ENCODE results near the gene USP47.

USP47 gene

DNA sequence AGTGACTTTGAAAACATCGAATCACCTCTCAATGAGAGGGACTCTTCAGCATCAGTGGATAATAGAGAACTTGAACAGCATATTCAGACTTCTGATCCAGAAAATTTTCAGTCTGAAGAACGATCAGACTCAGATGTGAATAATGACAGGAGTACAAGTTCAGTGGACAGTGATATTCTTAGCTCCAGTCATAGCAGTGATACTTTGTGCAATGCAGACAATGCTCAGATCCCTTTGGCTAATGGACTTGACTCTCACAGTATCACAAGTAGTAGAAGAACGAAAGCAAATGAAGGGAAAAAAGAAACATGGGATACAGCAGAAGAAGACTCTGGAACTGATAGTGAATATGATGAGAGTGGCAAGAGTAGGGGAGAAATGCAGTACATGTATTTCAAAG, 100.9 kb downstream of the USP47 start:
- DNase-seq = no peak

DNA sequence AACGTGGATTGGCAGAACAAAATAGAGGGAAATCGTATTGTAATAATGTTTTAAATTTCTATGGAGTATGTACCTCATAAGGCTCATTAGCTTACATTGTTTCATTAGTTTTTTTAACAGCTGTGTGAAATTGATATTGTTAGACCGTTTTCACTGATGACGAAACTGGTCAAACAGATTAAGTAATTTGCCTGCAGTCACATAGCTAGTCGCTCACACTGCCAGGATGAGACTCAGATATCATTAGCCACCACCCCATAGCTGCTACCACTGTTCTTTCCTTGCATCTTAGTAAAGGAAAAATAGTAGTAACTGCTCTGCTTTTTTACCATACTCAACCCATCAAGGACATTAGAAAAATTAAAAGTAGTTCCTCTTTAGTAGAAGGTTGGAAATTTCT, 102.7 kb downstream of the USP47 start:
- no peak for DNase-seq

DNA sequence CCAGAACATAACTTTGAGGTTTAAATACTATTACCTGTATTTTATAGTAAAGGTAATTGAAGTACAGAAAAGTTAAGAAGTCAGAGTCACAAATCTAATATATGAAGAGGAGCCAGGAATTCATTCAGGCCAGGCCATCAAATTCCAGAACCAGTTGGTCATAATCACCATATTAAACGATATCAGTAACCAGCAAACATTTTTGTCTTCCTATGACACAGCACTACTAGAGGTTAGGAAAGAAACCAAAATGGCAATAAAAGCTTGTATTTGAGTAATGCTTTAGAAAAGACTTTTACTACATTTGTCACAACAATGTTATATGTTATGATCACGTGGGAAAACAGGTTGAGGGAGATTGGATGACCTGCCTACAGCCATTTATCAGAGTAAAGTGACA, 104.4 kb downstream of the USP47 start:
- DNase-seq = no peak

DNA sequence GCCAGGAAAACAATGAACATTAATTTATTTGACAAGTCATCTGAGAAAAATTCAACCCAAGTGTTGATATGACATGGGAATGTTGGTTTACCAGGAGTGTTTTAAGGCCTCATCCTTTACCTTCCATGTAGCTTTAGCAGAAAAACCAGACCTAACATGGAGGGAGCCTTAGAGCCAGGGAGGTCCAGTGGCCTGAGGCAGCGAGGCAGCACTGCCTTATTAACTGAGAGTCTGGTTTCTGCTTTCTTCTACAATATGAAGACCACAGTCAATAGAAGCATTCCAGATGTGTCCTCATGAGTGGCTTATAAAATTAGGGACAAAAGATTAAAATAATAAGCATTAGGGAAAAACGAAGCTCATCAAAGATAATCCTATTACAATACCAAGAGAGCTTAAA, 105.1 kb downstream of the USP47 start:
- no peak for DNase-seq

DNA sequence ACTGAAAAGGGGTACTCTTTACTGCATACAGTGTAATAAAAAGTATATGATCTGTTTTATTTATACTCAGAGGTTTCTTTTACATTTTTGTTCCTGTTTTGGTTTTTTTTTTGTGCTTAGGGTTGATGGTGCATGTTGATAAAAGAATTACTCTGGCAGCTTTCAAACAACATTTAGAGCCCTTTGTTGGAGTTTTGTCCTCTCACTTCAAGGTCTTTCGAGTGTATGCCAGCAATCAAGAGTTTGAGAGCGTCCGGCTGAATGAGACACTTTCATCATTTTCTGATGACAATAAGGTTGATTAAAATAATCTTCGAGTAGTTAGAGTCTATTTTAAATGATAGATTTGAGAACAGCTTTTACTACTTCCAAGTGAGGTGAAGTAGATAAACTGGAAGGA, 106.1 kb downstream of the USP47 start:
- no peak for DNase-seq

DNA sequence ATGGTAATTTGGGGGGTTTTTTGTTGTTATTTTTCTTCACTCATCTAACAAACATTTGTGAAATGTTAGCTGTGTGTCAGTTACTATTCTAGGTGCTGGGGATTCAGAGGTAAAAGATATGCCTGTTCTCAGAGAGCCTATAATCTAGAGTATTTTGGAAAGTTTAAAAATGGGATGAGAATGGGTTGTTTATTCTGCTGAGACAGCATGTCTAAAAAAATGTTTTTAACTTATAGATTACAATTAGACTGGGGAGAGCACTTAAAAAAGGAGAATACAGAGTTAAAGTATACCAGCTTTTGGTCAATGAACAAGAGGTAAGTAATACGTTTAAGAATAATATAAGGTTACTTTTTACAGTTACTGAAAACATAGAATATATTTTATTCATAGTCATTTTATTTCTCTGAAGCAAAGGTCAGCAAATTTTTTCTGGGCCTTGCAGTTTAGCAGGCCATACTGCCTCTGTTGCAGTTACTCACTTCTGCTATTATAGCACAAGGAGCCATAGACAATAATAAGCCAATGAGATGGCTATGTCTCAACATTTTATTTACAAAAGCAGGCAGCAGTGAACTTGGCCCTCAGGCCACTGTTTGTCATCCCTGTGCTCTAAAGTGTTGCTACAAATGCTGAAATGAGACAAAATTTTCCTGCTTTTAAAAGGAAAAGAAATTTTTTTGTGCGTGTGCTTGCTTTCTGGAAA, 106.6 kb downstream of the USP47 start:
- DNase-seq = no peak

DNA sequence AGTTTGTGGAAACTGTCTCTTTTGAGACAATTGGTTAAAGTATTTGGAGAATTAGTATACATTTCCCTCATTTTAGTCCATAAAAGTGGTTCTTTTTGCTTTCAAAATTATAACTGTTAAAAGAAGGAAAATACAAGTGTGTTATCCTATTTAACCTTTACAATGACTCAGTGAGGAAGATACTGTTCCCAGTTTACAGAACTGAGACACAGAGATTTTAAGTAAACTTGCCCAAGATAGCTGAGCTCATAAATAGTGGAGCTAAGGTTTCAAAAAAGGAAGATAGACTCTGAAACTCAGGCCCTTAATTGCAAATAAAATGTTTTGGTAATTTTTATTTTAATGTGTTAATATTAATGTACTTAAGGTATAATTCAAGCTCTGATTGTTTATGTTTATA, 107.7 kb downstream of the USP47 start:
- no peak for DNase-seq

DNA sequence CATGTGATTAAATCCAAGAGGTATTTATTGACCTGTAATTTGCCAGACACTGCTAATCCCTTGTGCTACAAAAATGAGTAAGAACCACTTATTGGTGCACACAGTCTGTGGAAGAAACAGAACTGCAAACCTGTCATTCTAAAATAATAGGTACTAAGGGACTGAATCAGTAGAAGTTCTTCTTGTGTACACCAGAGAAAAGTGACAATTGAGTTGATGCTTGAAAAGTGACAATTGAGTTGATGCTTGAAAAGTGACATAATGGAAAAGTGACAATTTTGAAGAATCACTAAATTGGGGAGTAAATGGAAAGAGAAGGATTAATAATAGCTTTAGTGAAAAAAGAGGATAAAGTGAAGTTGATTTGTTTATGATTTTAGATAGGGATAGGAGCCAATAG, 110.3 kb downstream of the USP47 start:
- DNase-seq = no peak

DNA sequence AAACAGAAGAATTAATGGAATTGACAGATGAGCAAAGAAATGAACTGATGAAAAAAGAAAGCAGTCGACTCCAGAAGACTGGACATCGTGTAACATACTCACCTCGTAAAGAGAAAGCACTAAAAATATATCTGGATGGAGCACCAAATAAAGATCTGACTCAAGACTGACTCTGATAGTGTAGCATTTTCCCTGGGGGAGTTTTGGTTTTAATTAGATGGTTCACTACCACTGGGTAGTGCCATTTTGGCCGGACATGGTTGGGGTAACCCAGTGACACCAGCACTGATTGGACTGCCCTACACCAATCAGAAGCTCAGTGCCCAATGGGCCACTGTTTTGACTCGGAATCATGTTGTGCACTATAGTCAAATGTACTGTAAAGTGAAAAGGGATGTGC, 114.2 kb downstream of the USP47 start:
- no peak for DNase-seq

DNA sequence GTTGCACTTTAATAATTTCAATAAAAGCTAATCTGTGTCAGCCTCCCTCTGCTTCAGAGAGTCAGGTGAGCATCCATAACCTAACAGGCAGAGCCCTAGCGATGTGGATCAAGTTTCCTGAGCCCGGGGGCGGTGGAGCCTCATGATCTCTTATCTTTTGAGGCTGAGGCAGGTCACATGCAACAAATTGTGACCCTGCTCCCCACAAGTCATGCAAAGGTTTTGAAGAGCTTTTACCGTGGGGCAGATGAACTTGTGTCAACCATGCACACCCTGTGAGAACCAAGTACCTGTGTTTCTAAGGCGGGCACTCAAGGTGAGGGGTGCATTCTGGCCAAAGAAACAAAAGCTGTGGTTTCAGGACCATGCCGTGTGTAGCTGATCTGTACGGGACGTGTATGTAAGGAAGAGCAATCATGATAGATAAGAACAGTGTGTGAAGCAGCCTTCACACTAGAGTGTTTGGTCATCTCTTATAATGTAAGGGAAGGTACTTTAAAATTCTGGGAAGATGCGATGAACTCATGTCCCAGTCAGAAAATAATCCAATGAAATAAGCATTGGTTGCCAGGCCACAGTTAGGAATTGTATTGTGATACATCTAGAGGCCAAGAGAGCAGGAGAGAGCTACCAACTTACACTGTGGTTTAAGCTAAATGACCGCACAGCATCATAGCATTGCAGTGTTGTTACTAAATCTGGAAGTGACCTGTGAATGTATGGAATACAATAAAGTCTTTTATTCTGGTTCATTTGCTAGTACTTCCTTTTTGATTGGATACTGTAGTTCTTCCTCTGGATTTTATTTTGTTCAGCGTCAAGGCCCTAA, 116.8 kb downstream of the USP47 start:
- no peak for DNase-seq

DNA sequence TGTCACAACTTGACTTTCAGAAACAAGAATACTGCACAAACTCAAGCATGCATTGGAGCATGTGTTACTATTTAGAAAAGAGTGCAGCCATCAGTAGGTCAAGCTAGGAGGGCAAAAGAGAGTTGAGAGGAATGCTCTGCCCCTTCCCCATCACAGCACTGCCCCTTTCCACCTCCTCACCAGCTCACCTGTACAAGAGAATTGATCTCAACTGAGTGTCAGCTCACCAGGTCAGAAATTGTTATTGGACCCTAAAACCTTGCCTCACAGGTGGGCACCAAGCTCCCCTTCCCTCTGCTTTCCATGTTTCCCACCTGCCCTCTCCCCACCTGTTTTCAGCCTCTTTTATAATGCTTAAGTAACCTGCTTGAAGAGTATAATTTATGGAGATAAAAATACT, 117.8 kb downstream of the USP47 start:
- DNase-seq = no peak

DNA sequence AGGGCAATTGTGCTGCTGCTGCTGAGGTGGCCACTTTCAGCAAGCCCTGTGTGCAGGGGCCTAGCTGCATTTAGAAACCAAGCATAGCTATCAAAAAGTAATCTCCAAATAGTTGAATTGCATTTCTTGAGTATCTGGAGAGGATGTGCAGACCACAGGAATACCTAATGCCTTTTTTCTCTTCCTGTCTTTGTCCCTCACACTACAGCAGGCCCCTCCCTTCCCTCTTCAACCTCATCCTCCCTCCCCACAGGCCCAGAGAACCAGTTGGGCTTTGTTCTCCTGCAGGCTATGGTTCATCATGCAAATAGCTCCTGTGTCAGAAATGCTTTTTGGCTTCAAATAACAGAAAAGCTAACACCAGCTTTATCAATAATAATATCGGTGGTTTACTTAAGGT, 118.9 kb downstream of the USP47 start:
- no peak for DNase-seq

DNA sequence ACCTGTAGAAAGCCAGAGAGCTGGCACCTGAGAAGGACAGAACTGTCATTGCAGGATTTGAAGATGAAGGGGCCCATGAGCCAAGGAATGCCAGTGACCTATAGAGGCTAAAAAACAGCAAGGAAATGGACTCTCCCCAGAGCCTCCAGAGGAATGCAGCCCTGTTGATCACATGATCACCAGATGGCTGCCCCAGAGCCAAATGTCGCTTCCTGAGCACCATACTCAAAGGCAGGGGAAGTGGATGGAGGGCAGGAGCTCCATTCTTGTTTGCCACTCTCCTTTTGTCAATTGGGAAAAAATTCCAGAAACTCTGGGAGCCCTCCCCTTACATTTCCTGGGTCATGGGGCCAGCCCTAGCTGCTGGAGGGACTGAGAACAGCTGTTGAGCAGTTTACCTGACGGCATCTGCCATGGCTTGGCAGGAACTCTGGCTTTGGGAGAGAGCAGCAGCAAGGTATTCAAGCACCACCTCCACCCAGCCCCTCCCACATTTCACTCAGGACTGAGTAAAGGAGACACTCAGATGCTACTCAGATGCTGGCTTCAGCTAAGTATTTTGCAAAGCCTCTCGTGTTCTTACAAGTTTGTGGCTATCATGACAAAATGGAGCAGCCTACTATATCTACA, 119.7 kb downstream of the USP47 start:
- DNase-seq = no peak

DNA sequence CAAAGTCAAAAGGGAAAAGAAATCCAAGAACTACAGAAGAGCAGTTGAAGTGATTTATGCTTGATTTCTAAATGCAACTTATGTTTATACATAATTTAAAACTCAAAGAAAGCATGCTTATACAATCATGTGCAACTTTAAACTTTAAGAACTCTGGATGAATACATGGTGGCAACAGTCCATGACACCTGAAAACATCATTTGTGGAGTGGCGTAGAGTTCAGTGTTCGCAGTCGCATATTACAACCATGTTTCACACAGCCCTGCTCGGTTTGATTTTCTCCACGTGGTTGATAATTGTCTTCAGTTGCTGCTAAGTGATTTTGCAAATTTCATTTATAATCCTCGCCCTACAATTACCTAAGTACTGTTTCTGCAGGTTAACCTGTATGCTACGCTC, 121.3 kb downstream of the USP47 start:
- no peak for DNase-seq

DNA sequence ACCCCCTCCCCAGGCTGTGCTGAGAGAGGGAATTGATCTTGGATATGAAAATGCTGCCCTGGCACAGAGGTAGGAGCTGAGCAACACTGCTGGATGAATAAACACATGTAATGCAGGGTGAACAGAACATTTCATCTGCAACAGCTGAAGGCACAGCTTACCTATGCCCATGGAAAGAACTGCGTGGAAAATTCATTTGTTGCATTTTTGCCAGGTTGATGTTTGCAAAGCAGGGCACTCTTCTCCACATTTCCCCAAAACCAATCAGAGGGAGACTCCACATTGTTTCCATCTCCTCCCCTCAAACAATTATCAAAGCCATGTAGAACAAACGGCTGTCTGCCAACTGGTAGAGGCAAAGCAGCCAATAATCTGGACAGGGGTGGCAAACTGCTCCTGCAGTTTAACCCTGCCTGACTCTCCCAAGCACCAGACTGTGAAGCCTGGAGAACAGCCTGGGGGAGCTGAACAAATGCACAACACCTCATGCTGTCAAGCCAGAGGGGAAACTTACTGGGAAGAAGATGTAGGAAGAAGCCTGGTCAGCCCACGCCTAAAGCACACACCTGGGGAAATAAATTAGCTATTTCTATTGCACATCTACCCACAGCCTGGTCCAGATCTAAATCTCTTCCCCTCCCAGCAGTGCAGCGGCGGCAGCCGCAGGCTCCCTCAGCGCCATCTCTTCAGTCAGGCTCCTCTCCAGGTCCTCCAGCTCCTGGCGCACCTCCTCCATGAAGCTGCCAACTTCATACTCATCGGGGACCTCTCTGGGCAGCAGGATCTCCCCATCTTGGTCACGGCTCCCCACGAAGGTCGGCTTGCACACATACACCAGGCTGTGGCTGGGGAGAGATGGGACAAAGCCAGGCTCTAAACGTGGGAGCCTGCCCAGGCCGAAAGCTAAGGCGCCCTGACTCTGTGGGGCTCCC, 122.3 kb downstream of the USP47 start:
- no peak for DNase-seq

DNA sequence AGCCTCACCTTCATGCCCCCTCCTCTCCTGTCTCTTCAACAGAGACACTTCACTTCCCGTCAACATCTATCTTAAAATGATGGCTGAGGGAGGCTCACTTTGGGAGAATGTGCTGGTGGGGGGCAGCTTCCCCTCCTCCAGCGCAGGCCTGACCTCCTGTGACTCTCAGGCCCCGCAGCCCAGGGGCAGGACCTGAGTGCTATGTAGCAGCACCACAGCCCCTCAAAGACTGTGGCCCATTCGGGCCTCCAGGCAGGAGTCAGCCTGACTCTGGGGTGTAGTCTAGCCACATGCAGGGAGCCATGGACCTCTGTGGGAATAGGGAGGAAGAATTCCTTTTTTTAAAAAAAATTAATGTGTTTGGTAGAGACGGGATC, 123.0 kb downstream of the USP47 start:
- no peak for DNase-seq

DNA sequence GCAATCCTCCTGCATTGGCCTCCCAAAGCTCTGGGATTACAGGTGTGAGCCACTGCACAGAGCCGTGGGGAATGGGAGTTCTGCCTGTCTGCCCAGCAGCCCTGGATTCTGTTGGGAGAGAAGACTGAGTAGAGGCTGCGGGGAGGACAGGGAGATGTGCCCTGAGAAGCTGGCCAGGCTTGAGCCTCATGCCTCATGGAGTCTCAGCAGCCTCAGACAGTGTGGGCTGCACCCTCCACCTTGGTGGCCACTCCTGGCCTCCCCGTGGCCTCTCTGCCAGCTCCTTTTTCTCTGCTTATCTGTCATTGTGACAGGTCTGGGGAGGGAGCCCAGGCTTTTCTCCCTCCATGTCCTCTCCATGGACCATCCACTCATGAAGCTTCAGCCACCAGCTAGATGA, 123.4 kb downstream of the USP47 start:
- no peak for DNase-seq

DNA sequence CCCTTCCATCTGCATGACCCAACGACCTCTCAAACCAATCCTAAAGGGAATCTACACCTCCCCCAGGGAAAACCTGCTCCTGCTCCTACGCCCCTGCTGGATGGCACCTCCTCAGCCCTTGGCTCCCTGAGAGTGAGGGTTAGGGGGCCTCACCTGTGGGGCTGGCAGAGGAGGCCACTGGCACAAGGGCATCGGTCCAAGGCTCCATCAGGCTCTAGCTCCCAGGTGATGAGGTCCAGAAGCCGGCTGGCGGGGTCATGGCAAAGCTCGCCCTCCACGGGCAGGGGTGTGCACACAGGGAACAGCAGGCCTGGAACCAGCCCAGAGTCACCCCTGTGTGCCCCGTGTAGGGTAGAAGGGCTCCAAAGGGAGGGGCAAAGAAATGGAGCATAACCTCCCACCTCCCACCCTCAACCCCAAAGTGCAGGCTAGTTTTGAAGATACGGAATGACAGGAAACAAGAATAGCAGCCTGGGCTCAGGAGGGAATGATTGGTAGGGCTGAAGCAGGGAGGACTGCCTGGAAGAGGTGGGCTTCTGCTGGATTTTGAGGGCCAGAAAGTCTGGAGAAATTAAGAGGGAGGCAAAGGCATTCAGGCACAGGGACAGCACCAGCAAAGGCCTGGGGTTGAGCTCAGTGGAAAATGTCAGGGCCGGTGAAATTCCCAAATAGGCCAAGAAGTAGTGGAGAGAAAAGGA, 124.0 kb downstream of the USP47 start:
- DNase-seq = no peak

DNA sequence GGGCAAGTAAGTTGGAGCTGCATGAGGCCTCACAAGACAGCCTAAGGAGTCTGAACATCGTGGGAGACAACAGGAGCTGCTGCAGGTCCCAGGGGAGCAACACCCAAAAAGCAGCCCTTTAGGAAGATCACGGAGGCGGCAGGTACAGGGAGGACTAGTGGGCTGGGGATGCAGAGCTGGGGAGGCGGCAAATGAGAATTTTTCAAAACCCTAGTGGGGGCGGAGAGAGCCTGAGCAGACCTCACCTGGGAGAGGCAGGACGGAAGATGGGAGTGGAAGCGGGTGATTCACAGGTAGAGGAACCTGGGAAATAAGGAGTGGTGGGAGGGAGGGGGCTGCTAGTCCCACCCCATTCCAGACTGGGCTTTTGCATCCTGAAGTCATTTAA, 124.6 kb downstream of the USP47 start:
- no peak for DNase-seq

DNA sequence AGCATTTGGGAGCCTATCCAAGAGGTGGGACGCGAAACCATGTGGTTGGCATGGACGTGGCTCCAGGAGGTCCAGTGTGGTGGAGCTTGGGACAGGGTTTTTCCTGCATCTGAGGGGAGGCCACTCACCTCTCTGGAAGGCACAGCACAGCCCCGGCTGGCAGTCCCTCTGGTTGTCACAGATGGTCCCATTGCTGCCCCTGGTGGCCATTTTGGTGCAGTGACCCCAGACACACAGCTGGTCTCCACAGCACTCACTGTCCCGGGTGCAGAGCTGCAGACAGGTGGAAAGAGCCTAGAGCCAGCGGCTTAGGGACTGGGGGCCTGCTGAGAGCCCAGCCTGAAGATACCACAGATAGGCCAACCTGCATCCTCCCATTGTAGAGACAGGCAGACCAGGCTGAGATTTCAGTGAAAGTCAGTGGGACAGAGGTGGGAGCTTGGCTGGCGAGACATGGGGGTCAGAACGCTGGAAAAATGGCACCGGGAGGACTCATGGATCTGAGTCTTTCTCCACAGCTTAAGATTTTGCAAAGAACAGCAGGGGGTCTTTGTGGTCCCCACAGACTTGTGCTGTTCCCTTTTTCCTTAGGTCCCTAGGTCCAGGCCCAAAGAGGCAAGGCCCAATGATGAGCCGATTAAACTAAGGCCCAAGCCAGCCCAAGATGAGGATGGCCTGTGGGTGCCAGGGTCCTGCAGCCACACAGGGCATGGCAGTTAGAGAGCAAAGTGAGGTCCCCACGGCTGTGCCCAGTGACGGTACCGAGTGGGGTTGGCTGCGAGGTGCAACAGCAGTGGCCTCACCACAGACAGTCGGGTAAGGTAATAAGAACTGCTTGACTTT, 125.3 kb downstream of the USP47 start:
- DNase-seq = peak; percentile 20 to 57
